HL-60/S4 treated with retinoic acid at 250 ng/mL for 4 days and 3 days (cell line): Measurements from ENCODE around the gene DUSP14.

Experiments
- in situ Hi-C: fragments of 300-500 bp; cut with MboI; formaldehyde crosslinking; loops from 2 replicates; pipeline ENCODE4 v1.7.0; 2022; ENCODE audit warnings: low sequenced_read_pairs

The DUSP14 gene

DNA sequence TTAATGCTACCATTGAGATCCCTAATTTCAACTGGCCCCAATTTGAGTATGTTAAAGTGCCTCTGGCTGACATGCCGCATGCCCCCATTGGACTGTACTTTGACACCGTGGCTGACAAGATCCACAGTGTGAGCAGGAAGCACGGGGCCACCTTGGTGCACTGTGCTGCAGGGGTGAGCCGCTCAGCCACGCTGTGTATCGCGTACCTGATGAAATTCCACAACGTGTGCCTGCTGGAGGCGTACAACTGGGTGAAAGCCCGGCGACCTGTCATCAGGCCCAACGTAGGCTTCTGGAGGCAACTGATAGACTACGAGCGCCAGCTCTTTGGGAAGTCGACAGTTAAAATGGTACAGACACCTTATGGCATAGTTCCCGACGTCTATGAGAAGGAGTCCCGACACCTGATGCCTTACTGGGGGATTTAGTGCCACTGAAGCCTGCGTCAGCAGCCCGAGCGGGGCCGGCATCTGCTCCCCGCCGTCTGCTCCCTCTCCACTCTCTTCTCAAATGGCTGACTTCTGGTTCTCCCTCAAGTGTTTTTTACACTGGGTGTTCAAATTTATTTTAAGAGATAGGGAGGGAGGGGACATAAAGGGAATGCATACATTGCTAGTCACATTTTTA lies 22.9 kb downstream of the DUSP14 start:
- in situ Hi-C loops, result no loop called here

DNA sequence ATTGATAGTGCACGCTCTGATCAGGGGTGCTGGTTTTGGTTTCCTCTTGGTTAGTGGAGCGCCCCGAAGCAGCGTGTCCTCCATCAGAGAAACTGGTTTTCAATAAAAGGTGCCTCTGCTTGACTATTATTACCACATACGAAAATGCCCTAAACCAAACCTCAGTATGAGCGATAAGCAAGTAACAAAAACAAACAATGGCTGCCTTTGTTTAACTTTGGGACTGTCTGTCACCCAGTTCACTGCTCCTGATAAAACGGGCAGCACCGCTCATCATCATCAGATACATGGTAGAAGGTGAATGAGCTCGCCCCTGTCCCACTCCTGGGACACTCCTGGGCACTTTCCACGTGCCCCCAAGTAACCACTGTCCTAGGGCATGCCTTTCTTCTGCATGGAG lies 24.0 kb downstream of the DUSP14 start:
- in situ Hi-C loops, result no loop called here

DNA sequence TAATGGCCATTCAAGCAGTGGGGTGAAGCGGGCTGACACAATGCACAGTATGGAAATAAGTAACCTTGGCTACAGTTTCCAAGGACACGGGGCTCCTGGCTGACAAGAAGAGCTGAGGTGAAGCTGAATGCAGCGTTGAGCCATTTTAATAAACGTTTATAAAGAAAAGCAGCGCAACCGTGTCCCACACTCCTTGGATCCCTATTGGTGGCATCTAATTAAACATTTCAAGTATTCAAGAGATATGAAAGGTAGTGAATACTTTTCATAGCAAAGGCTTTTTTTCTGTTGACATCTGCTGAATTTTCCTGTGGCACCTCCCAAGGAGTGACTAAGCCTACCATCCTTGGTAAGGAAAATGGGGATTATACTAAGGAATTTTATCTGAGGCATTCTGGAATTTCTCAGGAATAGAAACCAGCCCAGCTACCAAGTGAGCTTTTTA lies 26.5 kb downstream of the DUSP14 start:
- in situ Hi-C loops, result no loop called here

DNA sequence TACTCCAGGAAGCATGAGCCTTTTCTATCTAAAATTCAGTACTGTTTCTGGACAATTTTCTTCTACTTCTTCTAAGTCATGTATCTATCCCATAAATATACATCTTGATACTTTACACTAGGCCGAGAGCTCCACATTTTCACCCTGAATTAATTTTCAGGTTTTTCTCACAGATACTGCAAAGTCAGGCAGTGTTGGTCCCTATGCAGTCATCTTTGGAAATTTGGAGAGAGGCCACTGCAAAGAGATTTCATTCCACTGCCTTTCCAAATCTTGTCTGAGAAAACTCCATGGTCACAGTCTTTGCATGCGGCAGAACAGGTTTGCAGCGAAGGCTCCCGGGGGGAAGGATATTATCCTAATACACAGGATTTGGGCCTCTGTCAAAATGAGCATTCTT lies 28.2 kb downstream of the DUSP14 start:
- in situ Hi-C loops, result no loop called here

DNA sequence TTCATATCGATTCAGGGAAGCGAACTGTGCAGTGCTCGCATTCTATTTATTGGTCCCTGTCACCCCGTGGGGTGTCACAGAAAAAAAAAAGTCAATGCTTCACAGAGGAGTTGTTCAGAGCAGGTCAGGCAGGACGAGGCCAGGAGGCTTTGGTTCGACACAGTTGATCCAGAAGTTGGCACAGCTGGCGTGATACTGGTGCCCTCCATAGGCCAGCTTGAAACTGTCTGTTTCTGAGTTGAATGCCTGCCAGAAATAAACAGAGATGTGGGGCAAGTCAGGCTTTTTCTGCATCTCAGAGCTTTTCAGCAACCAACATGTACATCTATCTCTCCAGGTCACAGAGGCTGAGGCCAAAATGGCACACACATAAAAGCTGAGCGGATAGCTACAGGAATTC lies 29.1 kb downstream of the DUSP14 start:
- in situ Hi-C loops, result no loop called here

DNA sequence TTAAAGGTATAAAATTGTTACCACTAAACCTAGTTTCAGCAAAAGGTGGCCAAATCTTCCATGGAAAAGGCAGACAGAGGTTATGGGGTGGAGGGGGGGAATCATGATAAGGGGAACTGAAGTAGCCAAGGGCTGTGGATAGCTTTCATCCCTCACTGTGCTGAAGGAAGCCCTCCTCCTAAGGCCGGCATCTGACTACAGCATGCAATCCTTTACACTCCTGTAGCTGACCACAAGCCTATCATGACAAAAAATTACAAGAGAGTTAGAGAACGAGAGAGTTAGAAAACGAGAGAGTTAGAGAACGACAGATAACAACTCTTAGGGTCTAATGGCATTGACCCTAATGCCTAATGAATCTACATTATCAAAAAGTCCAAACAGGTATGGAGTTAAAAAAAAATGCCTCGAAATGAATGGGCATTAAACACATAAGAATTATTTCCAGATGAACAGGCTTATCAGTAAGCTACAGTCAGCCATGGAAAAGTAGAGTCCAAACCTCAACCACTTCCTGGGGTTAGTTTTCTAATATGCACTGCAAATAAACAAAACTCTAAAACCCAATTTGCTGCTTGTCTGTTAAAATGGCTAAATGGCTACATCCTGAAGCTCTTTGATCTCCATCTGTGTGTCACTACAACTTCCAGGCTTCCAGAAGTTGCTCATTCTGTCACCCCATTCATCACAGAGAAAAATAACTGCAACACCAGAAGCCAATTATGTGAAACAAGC lies 29.7 kb downstream of the DUSP14 start:
- in situ Hi-C loops, result no loop called here

DNA sequence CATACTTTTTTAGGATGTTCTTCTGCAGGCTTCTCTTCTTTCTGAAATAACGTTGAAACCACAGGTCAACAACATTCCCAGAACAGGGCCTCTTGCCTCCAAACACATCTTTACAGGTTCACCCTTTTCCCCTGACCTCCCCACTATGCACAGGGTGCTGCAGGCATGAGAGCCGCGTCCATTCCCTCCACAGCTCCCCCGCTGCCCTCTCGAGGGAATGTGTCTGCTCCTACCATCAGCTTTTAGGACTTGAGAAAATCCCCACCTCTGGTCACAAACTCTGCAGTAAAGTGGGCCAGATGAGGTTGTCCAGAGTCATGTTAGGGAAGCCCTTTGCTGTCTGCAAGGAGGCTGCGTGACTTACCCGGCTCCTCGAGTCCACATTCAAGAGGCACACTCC lies 30.5 kb downstream of the DUSP14 start:
- in situ Hi-C loops, result no loop called here

DNA sequence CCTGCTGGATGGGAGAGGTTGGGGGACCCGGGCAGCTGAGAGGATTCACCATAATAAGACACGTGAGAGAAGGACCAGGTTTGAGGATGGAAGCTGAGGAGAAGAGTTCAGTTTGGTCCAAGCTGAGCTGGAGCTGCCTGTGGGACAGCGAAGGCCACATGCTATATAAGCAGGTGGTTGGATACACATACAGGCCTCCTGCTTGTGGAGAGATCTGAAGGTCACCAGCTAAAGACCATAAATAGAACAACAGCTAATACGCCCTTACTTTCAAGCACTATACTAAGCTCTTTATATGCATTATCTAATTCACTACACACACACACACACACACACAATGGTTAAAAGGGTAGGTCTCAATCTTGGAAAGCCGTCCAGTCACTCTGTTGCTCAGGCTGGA lies 32.1 kb downstream of the DUSP14 start:
- in situ Hi-C loops, result no loop called here

DNA sequence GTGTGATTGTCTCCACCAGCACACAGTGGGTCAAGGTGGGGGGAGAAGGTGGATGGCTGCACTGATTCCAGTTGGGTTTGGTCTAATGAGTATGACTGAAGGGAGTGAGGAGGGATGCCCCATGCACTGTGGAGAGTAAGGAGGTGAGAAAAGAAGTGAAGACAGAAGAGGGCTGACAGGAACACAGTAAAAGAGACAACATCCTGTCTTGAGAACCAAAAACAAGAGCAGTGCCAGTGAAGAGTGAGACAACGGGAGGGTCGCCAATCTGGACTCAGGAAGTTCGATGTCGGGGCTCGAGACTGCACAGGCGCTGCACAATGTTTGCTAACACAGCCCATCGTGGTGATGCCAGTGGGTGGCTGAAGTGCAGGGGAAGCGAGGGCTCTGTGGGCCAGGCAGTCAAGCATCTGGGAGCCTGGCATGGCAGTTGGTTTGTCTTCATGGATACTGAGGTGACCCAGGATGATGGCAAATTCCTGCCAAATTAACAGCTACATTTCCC lies 34.1 kb downstream of the DUSP14 start:
- in situ Hi-C loops, result no loop called here

DNA sequence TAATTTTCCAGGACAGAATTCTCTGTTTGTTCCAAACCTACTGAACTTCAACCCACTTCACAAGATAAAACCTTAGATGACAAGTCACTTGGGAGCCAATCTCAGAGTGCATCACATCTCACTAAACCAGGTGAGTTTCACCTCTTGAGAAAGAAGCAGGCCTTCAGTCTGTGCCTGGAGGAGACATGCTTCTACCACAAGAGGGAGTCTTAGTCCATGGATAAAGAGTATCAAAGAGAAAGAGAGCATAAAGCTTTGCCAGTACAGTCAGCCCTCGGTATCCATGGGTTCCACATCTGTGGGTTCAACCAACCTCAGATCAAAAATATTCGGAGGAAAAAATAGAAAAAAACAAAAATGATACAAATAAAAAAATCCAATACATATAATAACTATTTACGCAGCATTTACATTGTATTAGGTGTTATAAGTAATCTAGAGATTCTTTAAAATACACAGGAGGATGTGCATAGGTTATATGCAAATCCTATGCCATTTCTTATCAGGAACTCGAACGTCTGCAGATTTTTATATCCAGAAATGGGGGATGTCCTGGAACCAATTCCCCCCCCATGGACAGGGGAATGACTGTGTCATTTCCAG lies 37.7 kb downstream of the DUSP14 start:
- in situ Hi-C loops, result no loop called here

DNA sequence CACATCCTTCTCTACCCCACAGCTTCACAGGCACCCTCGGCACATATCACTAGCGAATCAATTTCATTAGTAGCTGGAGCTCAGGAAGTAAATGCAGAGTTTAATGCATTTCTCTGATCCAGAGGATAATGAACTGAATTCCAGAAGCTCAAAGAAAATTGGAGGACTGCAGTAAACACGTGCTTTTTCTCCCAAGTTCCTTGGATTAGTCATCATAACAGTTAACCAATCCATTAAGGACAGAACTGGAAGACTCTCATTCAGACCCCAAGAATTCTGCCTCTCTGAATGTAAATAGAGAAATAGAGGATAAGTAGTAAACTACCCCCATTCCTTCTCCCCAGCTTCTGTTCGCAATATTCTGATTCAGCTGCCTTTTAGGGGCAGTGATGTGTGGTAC lies 40.7 kb downstream of the DUSP14 start:
- in situ Hi-C loops, result no loop called here

DNA sequence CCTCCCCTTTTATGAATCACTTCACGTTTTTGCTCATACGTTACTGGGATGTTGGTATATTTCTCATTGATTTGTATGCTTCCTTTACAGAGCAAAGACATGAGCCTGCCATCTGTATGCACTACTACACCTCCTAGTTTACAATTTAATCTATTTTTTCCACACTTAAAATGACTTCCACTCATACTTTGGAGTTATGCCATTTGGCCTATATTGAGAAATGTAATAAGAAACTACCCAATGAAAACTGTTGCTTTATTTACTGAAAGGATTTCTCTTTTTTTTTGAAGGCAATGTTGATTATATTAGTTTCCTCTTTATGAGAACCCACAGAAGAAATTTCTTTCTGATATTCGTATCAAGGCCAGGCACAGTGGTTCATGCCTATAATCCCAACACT lies 43.1 kb downstream of the DUSP14 start:
- in situ Hi-C loops, result no loop called here

DNA sequence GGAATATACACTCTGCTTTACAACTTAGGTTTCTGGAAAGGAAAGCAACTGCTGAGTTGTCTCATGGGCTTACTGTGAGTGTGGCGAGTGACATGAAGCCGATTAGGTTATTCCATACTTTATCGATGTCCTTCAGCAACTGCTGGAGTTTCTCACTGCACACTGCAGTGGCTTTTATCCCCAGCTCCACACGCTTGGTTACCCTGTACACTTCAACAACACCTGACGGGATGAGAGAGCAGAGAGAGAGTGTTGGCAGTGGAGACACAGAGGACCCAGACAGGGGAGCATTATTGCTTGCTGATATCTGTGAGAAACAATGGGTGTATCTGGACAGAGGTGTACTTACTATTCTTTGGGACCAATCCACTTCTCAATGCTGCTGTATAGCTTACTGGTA lies 46.2 kb downstream of the DUSP14 start:
- in situ Hi-C loops, result no loop called here

DNA sequence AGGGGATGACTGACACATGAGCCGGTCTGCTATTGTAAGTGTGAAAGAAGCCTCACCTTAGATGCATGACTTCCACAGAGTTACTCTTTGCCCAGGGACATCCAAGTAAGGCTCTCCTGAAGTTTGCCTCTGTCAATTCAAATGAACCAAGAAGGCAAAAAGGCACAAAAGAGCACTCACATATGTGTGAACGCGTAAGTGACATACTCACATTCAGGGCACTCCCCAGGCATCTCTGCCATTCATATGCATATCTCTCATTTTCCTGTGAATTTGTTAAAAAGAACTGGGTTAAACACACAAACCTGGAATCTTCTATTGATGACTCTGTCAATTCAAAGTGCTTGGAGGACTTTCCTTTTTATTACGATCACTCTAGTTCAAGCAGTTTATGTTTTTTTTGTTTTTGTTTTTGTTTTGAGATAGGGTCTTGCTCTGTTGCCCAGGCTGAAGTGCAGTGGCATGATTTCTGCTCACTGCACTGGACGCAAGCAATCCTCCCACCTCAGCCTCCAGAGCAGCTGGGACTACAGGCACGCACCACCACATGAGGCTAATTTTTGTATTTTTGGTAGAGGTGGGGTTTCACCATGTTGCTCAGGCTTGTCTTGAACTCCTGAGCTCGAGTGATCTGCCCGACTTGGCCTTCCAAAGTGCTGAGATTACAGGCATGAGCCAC lies 49.4 kb downstream of the DUSP14 start:
- in situ Hi-C loops, result no loop called here

DNA sequence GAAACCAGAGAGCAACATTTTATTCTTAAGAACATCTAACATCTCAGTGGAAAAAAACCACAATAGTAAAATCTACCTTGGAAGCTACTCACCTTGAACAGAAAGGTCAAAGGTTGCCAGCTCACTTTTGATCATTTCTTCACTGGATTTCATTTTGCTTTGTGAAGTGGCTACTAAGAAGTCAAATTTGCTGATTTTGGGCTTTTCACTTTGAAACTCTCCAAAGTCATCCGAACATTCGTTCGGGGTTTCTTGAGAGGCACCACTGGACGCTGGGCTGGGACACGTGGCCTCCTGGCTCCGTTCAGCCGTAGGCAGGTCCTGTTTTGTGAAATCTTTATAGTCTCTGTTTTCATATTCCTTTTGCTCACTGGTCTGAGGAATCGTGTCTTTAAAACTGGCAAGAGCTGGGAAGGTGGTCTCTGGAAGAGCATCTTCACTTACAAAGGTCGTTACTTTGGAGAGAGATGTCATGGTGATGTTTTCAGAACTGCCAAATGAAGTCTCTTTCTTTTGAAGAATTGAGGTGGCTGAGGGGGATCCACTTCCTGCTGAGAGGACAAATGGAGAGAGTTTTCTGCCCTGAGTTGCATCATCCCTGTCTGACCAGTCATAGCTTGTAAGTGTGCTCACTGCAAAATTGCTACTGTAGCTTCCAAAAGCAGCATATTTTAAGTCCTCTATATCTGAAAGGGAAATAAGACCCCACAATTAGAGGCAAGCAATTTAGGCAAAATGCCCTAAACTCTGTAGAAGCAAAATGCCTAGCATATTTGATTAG lies 52.4 kb downstream of the DUSP14 start:
- in situ Hi-C loops, result no loop called here

DNA sequence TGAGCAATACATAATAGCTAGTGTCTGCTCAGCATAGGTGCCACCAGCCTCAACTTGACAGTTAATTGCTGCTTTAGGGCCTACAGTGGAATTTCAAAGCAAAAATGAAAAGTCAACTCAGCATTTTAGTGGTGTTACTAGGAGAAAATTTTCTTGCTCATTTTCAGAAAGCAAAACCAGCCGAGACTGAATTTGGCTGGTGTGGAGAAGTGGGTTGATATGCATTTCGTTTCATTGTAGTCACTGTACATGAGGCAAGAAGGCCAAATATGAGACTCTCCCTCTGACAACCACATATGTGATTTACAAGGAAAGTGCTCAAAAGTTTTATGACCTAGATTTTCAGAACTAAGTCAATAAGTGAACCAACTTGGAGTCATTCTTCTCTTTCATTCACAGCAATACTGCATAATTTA lies 54.0 kb downstream of the DUSP14 start:
- in situ Hi-C loops, result no loop called here

DNA sequence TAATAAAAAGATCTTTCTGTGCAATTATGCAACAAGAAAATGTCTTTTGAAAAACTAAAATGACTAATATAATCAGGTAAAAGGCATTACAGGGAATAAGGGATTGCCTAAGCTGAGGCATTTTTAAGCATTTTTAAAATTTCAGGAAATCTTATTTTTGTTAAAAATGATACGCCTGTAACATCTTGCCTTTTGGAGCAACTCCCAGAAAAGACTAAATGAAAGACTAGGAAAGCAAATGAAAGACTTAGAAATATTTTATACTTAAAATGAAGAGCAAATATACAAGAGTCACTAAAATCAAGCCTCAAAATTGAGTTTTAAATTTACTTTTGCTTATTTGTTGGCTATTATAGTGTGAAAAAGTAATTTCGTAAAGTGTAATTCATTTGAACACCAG lies 55.8 kb downstream of the DUSP14 start:
- in situ Hi-C loops, result no loop called here

DNA sequence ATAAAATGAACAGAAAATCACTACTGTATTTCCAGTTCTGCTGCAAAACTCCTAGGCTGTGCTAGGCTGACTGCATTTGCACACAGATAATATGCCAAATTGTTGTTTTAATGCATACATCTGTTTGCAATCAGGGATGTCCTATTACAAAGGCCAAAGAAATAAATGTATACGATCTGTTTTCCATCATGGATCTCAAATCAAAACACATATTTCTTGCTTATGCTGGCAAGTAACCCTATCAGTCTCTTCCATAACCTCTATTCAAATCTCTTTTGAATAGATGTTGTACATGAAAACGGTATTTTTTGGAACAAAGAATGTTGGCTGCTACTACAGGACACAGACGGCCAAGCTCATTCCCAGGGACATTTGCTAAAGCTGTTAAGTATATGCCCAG lies 56.6 kb downstream of the DUSP14 start:
- in situ Hi-C loops, result no loop called here

DNA sequence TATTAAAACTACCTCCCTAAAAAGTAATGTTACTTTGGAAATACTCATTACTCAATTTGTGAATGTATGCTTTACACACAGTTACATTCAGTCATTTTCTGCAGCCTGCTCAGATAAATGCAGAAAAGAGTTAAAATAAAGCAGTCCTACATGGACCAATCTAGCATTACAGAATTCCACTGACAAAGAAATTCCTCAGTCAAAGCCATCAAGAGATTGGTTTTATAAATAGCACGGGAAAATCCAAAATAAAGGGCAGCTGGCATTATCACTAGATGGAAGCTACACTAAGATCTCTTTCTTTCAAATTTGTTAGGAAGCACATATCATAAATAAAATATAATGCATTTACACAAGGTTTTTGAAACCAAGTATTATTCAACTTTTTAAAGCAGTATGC lies 58.3 kb downstream of the DUSP14 start:
- in situ Hi-C loops, result no loop called here

DNA sequence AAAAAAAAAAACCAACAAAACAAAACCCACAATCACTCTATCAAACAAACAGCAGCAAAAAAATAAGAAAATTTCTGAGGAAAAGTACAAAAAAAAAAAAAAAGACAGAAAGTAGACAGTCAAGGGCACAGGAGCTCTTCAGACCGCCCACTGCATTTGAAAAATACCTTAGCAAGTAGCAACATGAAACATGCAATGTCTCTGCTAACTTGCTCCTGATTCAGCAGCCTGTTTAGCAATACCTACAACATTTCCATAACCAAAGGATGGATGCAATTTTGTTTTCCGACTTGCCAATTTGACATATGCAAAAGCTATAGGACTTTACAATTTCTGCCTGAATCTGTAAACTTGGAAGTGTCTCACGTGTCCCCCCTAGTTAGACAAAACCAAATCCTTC lies 62.1 kb downstream of the DUSP14 start:
- in situ Hi-C loops, result no loop called here

DNA sequence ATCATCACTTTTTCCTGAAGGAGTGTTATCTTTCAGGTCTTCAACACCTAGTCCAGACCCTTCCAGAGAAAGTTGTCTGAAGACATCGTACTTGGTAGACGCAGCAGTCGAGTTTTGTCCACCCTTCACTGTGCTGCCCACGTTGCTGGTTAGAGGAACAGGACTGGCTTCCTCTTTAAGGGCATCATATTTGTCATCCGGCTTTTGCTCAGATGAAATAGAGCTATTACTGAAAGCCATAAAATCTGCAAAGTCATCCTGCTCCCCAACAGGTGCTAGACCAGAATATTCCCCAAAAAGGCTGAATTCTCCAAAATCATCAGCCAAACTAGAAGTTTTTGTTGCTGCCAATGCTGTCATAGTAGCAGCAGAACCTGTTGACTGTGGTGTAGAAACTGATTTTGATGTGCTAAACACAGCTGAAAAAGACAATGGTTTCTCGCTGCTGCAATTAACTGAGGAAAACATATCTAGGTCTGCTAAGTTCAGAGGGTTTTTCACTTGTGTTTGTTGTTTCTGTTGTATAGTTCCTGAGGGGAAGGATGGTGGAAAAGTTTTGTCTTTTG lies 63.8 kb downstream of the DUSP14 start:
- in situ Hi-C loops, result no loop called here
